ENCODE data around the gene GPHB5.

DNA sequence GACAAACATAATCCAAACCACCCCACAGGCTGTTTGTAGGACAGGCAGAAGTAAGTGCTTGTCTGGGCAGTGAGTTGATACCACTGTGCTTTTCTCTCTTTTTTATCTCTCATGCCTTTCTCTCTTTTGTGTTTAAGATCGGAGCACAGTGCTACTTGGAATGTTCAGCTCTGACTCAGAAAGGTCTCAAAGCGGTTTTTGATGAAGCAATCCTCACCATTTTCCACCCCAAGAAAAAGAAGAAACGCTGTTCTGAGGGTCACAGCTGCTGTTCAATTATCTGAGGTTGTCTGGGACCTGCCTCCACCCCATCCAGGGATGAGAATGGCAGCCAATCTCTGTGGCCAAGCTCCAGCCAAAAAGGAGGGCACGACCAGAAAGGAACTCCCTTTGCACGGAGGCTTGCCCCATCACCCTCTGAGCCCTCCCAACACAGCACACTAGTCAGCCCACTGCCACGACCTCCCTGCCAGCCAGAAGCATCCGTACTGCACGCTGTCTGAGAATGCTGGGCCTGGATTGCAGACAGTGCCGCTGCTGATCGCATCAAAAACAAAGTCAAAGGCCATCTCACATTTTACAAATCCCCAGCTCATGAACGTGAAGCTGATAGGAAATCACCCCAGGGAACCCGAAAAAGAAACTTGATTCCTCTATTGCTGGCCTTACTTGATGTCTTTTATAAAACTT, 27.8 kb downstream of the GPHB5 start:
- TF ChIP-seq, protein P1, sequence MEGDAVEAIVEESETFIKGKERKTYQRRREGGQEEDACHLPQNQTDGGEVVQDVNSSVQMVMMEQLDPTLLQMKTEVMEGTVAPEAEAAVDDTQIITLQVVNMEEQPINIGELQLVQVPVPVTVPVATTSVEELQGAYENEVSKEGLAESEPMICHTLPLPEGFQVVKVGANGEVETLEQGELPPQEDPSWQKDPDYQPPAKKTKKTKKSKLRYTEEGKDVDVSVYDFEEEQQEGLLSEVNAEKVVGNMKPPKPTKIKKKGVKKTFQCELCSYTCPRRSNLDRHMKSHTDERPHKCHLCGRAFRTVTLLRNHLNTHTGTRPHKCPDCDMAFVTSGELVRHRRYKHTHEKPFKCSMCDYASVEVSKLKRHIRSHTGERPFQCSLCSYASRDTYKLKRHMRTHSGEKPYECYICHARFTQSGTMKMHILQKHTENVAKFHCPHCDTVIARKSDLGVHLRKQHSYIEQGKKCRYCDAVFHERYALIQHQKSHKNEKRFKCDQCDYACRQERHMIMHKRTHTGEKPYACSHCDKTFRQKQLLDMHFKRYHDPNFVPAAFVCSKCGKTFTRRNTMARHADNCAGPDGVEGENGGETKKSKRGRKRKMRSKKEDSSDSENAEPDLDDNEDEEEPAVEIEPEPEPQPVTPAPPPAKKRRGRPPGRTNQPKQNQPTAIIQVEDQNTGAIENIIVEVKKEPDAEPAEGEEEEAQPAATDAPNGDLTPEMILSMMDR (conservative IDR thresholded peaks at IDR 0.05 in 1 of 2, IDR thresholded peaks at IDR 0.05 in 1 of 2; ENCODE audit: low read depth in 1 of 2, low read length in 2 of 2) = no peak
- TF ChIP-seq EZH2 (IDR thresholded peaks at IDR 0.05; ENCODE audit: low read length, missing control alignments) = no peak

Measured in fibroblast of lung (primary cell).